Measurements from ENCODE around the gene ACTR10.

DNA sequence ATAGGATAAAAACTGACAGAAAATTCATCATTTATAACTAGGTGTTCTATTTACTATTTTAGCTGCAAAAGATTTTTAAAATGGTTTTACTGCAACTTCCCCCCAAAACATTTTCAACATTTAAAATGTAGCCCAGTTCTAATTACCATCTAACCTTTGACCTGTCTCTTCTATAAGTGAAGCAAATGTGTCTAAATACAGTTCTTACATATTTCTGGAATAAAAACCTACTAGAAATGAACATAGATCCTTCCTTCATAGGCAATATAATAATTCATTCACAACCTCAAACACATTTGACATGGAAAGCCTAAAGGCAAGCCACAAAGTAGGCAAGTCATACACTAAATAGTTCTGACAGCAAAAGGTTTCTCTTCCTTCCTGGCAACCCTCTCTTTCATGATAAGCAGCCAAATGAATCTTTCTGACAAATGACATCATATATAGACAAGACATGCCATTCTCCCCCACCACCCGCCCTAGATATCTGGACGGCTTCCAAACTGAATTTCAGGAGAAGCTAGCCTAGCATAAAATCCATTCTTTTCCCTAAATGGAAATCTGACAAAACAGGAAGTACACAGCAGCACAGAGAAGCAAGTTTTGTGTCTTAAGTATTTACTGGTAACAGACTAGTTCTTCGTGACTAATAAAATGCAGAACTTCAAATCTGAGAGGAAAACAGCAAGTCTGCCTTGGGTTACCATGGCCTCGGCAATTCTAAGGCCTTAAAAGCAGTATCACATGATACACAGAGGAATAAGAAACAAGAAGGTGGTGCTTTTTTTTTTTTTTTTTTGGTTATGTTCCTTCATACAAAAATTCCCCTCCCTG is 81.2 kb downstream of the ACTR10 start:
- TF ChIP-seq, protein P1, sequence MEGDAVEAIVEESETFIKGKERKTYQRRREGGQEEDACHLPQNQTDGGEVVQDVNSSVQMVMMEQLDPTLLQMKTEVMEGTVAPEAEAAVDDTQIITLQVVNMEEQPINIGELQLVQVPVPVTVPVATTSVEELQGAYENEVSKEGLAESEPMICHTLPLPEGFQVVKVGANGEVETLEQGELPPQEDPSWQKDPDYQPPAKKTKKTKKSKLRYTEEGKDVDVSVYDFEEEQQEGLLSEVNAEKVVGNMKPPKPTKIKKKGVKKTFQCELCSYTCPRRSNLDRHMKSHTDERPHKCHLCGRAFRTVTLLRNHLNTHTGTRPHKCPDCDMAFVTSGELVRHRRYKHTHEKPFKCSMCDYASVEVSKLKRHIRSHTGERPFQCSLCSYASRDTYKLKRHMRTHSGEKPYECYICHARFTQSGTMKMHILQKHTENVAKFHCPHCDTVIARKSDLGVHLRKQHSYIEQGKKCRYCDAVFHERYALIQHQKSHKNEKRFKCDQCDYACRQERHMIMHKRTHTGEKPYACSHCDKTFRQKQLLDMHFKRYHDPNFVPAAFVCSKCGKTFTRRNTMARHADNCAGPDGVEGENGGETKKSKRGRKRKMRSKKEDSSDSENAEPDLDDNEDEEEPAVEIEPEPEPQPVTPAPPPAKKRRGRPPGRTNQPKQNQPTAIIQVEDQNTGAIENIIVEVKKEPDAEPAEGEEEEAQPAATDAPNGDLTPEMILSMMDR (IDR thresholded peaks at IDR 0.05), result no peak
- no peak for TF ChIP-seq EP300 (IDR thresholded peaks at IDR 0.05)

Measured in gastroesophageal sphincter (tissue), 3 donors.